OCI-LY1 (cell line): ENCODE measurements around the gene UBA52.

Experiments used
- EZH2 ChIP-seq: fragments of 200-600 bp; sonication (generic), shearing (Covaris generic); IDR thresholded peaks from 2 replicates; pipeline ENCODE4 v1.8.0; 2017; ENCODE audit warnings: borderline replicate concordance, mixed run types, mild to moderate bottlenecking, antibody characterized with exemption, low read length, moderate library complexity, mixed read lengths
- TF ChIP-seq, protein P1 (sequence below): fragments of 200-600 bp; sonication (generic), shearing (Covaris generic); IDR thresholded peaks from 2 replicates; pipeline ENCODE4 v1.5.1; 2017; ENCODE audit warnings: mild to moderate bottlenecking, antibody characterized with exemption, low read length, moderate library complexity, mixed read lengths

DNA sequence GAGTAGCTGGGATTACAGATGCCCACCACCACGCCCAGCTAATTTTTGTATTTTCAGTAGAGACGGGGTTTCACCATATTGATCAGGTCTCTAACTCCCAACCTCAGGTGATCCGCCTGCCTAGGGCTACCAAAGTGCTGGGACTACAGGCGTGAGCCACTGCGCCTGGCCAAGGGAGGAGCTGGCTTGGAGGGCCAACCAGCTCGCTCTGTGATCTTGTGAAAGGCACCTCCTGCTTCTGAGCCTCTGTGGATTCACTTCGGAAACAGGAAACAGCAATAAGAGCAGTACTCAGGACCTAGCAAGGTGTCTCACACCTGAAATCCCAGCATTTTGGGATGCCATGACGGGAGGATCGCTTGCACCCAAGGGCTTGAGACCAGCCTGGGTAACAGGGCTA, 47.8 kb upstream of the UBA52 start:
- TF ChIP-seq, protein P1, sequence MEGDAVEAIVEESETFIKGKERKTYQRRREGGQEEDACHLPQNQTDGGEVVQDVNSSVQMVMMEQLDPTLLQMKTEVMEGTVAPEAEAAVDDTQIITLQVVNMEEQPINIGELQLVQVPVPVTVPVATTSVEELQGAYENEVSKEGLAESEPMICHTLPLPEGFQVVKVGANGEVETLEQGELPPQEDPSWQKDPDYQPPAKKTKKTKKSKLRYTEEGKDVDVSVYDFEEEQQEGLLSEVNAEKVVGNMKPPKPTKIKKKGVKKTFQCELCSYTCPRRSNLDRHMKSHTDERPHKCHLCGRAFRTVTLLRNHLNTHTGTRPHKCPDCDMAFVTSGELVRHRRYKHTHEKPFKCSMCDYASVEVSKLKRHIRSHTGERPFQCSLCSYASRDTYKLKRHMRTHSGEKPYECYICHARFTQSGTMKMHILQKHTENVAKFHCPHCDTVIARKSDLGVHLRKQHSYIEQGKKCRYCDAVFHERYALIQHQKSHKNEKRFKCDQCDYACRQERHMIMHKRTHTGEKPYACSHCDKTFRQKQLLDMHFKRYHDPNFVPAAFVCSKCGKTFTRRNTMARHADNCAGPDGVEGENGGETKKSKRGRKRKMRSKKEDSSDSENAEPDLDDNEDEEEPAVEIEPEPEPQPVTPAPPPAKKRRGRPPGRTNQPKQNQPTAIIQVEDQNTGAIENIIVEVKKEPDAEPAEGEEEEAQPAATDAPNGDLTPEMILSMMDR: no peak
- TF ChIP-seq EZH2: no peak
